HG03571 (cell line): ENCODE results near the gene ZSWIM6.

Source experiments
- ATAC-seq: cut with Tn5 transposase; IDR thresholded peaks from one replicate; pipeline ENCODE4 v1.9.1; 2021; ENCODE audit not compliant: unreplicated experiment

ZSWIM6 gene

GRCh38 chr5:61438298-61438970 lies 106.4 kb downstream of the ZSWIM6 start:
- ATAC-seq = no peak

GRCh38 chr5:61440086-61440485 lies 108.0 kb downstream of the ZSWIM6 start:
- no peak for ATAC-seq

GRCh38 chr5:61440596-61440995 lies 108.5 kb downstream of the ZSWIM6 start:
- no peak for ATAC-seq

DNA sequence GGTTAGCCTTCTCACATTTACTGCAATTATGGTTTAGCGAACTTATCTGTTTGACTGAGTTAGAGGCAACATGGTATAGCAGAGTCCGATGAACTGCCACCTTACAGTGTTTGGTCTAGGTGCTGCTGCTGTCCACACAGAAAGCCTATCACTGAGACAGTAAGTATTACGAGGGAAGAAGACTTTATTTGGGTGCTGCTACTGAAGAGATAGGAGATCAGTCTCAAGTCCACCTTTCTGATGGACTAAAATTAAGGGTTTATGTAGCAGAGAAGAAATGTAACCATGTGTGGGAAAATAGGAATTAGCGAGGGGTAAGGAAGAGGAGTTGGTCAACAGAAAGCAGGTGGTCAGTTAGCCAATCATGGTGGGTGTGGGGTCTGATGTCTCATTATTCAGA lies 109.7 kb downstream of the ZSWIM6 start:
- no peak for ATAC-seq

DNA sequence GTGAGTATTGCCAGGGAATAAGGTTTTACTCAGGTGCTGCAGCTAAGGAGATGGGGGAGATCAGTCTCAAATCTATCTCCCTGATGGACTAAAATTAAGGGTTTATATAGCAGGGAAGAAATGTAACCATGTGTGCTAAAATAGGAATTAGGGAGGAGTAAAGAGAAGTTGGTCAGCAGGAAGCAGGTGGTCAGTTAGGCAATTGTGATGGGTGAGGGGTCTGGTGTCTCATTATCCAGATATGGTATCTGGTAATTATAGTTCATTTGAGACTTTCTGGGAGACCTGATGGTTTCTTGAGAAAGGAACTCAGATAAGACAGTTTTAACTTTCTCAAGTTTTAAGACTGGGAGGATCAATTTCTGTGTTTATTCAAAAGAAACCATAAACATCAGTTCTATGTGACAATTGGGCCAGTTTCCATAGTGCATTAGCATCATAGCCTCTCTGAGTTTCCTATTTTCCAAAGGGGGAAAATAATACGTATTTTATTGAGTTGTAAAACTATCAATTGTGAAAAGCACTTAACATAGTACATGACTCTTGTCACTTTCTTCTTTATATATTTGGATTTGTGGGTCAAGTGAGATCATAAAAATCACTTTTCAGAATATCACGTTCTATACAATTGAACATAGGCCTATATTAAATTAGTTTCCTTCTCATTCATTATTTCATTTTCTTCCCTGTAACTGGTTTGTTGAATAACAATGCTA lies 115.9 kb downstream of the ZSWIM6 start:
- ATAC-seq = no peak

GRCh38 chr5:61449804-61450492 lies 117.9 kb downstream of the ZSWIM6 start:
- ATAC-seq = no peak

- no peak for ATAC-seq
Observed at GRCh38 chr5:61450493-61451279, 118.6 kb downstream of the ZSWIM6 start.

GRCh38 chr5:61455179-61456006 lies 123.3 kb downstream of the ZSWIM6 start:
- ATAC-seq = no peak

- ATAC-seq = no peak
Observed at GRCh38 chr5:61460471-61460870, 128.4 kb downstream of the ZSWIM6 start.

DNA sequence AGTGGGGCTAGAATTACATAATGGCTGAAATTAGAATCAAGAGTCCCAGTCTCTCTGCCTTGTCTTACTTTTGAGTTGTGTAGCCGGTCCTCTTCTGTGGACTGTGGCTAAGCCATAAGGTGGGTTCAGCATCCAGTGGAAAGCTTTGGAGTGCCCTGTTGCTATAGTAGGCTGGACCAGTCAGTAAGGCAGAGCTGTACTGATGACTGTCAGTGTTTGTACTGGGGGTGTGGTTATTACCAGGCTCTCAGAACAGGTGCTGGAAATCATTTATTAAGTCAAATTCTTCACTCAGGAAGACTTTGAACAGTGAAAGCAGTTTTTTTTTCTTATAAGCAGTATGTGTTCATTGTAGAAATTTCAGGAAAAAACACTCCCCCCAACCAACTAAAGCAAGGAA lies 129.4 kb downstream of the ZSWIM6 start:
- no peak for ATAC-seq

- no peak for ATAC-seq
Observed at GRCh38 chr5:61461926-61462325, 129.9 kb downstream of the ZSWIM6 start.

- ATAC-seq = no peak
Observed at GRCh38 chr5:61463596-61463995, 131.5 kb downstream of the ZSWIM6 start.

GRCh38 chr5:61464512-61464911 lies 132.5 kb downstream of the ZSWIM6 start:
- ATAC-seq = no peak

DNA sequence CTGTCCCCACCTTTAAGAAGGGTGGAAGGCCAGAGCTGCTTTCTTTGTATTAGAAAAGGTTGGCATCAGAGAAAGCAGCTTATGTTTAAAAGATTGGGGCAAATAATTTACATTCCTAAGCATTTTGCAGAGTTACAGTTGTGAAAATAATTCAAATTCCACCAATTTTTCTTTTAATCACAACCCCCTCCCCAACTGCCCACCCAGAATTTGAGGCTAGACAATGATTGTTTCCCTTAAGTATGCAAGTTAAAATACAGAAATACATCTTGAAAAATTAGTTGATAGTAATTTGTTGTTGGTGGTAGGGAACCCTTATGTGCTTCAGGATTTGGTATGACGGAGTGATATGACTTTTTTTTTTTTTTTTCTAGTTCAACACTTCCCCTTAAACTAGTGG lies 133.0 kb downstream of the ZSWIM6 start:
- ATAC-seq = no peak

GRCh38 chr5:61465496-61465895 lies 133.4 kb downstream of the ZSWIM6 start:
- no peak for ATAC-seq

DNA sequence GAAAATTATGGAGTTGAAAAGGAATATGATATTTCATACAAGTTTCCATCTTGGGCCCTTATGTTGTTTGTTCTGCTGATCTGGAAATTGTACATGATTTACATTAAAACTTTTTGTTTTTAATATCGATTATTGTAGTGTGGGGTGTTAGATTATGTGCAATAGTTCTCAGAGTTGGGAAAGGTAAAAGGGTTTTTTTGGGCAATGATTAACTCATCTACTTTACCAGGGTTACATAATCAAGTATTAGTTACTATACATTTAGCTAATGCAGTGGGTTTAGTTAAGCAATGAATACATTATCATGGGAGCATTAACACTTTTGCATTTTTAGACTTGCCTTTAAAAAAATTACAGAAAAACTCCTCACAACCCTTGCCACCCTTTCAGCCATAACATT lies 134.0 kb downstream of the ZSWIM6 start:
- ATAC-seq = no peak

- no peak for ATAC-seq
Observed at GRCh38 chr5:61467766-61468482, 135.9 kb downstream of the ZSWIM6 start.

- ATAC-seq = no peak
Observed at GRCh38 chr5:61468483-61468865, 136.4 kb downstream of the ZSWIM6 start.

DNA sequence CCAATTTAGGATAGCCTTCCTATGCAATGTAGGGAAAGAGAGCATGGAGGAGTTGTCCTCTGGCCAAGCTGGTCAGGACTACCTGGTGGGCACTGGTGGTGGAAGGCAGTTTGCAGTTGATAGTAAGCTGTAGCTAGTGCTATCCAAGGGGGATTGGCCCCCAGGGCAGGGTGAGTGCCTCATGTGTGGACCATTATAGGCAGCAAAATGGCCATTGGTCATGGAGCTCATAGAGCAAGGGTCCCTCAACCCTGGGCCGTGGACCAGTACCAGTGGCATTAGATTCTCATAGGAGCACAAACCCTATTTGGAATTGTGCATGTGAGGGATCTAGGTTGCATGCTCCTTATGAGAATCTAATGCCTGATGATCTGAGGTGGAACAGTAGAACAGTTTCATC lies 139.3 kb downstream of the ZSWIM6 start:
- ATAC-seq = no peak
